WTC11 (cell line): Measurements from ENCODE around the gene CNPY4. TPM values are rescaled to one million over a fixed set of nuclear protein-coding genes. Genes with fewer than 3 reads are reported as not detected.
A peak's percentile ranks its signal among the peaks of the same experiment; 100 is the strongest.

ENCODE experiments used
- ATAC-seq: fragments of 200-7000 bp; cut with Tn5 transposase; 2 replicates; pipeline ENCODE4 v1.10.0; 2021; ENCODE audit warnings: mild to moderate bottlenecking, moderate library complexity
- CTCF ChIA-PET: fragments of 300-600 bp; sonication (Branson Sonifier 250); formaldehyde crosslinking; loops from one replicate; lab custom pipeline; 2021; ENCODE audit warnings: antibody characterized with exemption; lab: Charles Lee
- POLR2A ChIA-PET: fragments of 350-600 bp; sonication (Branson Sonifier 250); formaldehyde crosslinking; loops from one replicate; lab custom pipeline; 2021; ENCODE audit warnings: antibody characterized with exemption; lab: Charles Lee
- DNase-seq: peaks from one replicate; pipeline ENCODE4 v3.0.0; 2021; ENCODE audit warnings: low spot score
- H3K27ac Mint-ChIP-seq: 2 replicates; pipeline ENCODE4 v1.8.0; 2021; ENCODE audit warnings: mixed read lengths
- H3K27me3 Mint-ChIP-seq: 2 replicates; pipeline ENCODE4 v1.8.0; 2021; ENCODE audit warnings: low read depth, mild to moderate bottlenecking, moderate library complexity, mixed read lengths
- H3K36me3 Mint-ChIP-seq: 2 replicates; pipeline ENCODE4 v1.8.0; 2021; ENCODE audit warnings: mixed read lengths
- H3K4me1 Mint-ChIP-seq: 2 replicates; pipeline ENCODE4 v1.8.0; 2022; ENCODE audit warnings: mixed read lengths
- H3K4me3 Mint-ChIP-seq: 2 replicates; pipeline ENCODE4 v1.8.0; 2021; ENCODE audit warnings: mild to moderate bottlenecking, moderate library complexity, mixed read lengths
- H3K9me3 Mint-ChIP-seq: 2 replicates; pipeline ENCODE4 v1.8.0; 2021; ENCODE audit warnings: mixed read lengths
- AR ChIP-seq: fragments of 250-450 bp; sonication (Bioruptor Pico); IDR thresholded peaks from 2 replicates; pipeline ENCODE4 v1.9.0; 2021; ENCODE audit warnings: mild to moderate bottlenecking
- ATF3 ChIP-seq: sonication (generic); formaldehyde crosslinking; conservative IDR thresholded peaks from 2 replicates; pipeline ENCODE4 v1.8.1; 2022; ENCODE audit warnings: mild to moderate bottlenecking, missing genetic modification reagents
- E2F4 ChIP-seq: sonication (generic); formaldehyde crosslinking; IDR thresholded peaks from 2 replicates; pipeline ENCODE4 v1.8.1; 2022; ENCODE audit warnings: low read depth, mild to moderate bottlenecking, moderate library complexity, missing genetic modification reagents, borderline replicate concordance
- EMX1 ChIP-seq: fragments of 250-450 bp; sonication (Bioruptor Pico); IDR thresholded peaks from 2 replicates; pipeline ENCODE4 v1.8.0; 2021; ENCODE audit warnings: mild to moderate bottlenecking
- ESRRA ChIP-seq: sonication (generic); formaldehyde crosslinking; IDR thresholded peaks from 2 replicates; pipeline ENCODE4 v1.8.1; 2022; ENCODE audit warnings: mild to moderate bottlenecking, missing genetic modification reagents, borderline replicate concordance
- GTF2I ChIP-seq: fragments of 250-450 bp; sonication (Bioruptor Pico); conservative IDR thresholded peaks from 2 replicates; pipeline ENCODE4 v1.4.0; 2021; ENCODE audit warnings: mild to moderate bottlenecking
- MAX ChIP-seq: sonication (generic); formaldehyde crosslinking; IDR thresholded peaks from 2 replicates; pipeline ENCODE4 v1.8.0; 2022; ENCODE audit warnings: mild to moderate bottlenecking, missing genetic modification reagents
- MXD4 ChIP-seq: fragments of 250-450 bp; sonication (Bioruptor Pico); IDR thresholded peaks from 2 replicates; pipeline ENCODE4 v1.8.0; 2021; ENCODE audit warnings: mild to moderate bottlenecking, moderate library complexity, borderline replicate concordance
- NFATC4 ChIP-seq: fragments of 250-450 bp; sonication (Bioruptor Pico); IDR thresholded peaks from 2 replicates; pipeline ENCODE4 v1.9.0; 2021; ENCODE audit warnings: mild to moderate bottlenecking
- NFE2L1 ChIP-seq: sonication (generic); formaldehyde crosslinking; IDR thresholded peaks from 2 replicates; pipeline ENCODE4 v1.8.1; 2023; ENCODE audit warnings: missing genetic modification reagents
- NR3C1 ChIP-seq: sonication (generic); formaldehyde crosslinking; conservative IDR thresholded peaks from 2 replicates; pipeline ENCODE4 v1.8.1; 2023; ENCODE audit warnings: low read depth, mild to moderate bottlenecking, missing genetic modification reagents
- RORB ChIP-seq: fragments of 250-450 bp; sonication (Bioruptor Pico); IDR thresholded peaks from 2 replicates; pipeline ENCODE4 v1.9.0; 2021; ENCODE audit warnings: mild to moderate bottlenecking
- SMAD3 ChIP-seq: sonication (generic); formaldehyde crosslinking; IDR thresholded peaks from 2 replicates; pipeline ENCODE4 v1.8.0; 2022; ENCODE audit warnings: missing genetic modification reagents, mild to moderate bottlenecking, borderline replicate concordance
- SOX15 ChIP-seq: fragments of 250-450 bp; sonication (Bioruptor Pico); IDR thresholded peaks from 2 replicates; pipeline ENCODE4 v1.9.0; 2021; ENCODE audit warnings: mild to moderate bottlenecking
- SP1 ChIP-seq: sonication (generic); formaldehyde crosslinking; conservative IDR thresholded peaks from 2 replicates; pipeline ENCODE4 v1.8.1; 2022; ENCODE audit warnings: missing genetic modification reagents
- STAT6 ChIP-seq: sonication (generic); formaldehyde crosslinking; conservative IDR thresholded peaks from 2 replicates; pipeline ENCODE4 v1.8.1; 2023; ENCODE audit warnings: mild to moderate bottlenecking, low read depth, missing genetic modification reagents, moderate library complexity
- TEAD1 ChIP-seq: sonication (generic); formaldehyde crosslinking; IDR thresholded peaks from 2 replicates; pipeline ENCODE4 v1.8.0; 2022; ENCODE audit warnings: mild to moderate bottlenecking, missing genetic modification reagents
- TP53 ChIP-seq: sonication (generic); formaldehyde crosslinking; IDR thresholded peaks from 2 replicates; pipeline ENCODE4 v1.8.1; 2023; ENCODE audit warnings: mild to moderate bottlenecking, missing genetic modification reagents
- ZNF138 ChIP-seq: sonication (generic); formaldehyde crosslinking; conservative IDR thresholded peaks from 2 replicates; pipeline ENCODE4 v1.8.1; 2022; ENCODE audit warnings: mild to moderate bottlenecking, moderate library complexity, missing genetic modification reagents
- ZNF219 ChIP-seq: sonication (generic); formaldehyde crosslinking; IDR thresholded peaks from 2 replicates; pipeline ENCODE4 v1.8.0; 2023; ENCODE audit warnings: missing genetic modification reagents, mild to moderate bottlenecking, borderline replicate concordance
- ZNF671 ChIP-seq: fragments of 250-450 bp; sonication (Bioruptor Pico); IDR thresholded peaks from 2 replicates; pipeline ENCODE4 v1.8.0; 2021; ENCODE audit warnings: mild to moderate bottlenecking
- total RNA-seq: library from RNA; stranded (reverse); gene quantifications from 3 replicates; pipeline ENCODE4 v1.2.3, GENCODE V29; 2021
- TF ChIP-seq, protein P1 (sequence below): sonication (generic); formaldehyde crosslinking; IDR thresholded peaks from 2 replicates; pipeline ENCODE4 v1.8.0; 2022; ENCODE audit warnings: mild to moderate bottlenecking, missing genetic modification reagents
- TF ChIP-seq, protein P2 (sequence below): sonication (generic); formaldehyde crosslinking; IDR thresholded peaks from 2 replicates; pipeline ENCODE4 v1.8.1; 2023; ENCODE audit warnings: mild to moderate bottlenecking, missing genetic modification reagents, moderate library complexity

CNPY4 gene
- total RNA-seq, 1 experiment from 2014 or later: 15.1 TPM

- ChIA-PET CTCF (no interaction called here), POLR2A (interaction anchor here (3.6 kb wide), 1 partner anchor 9 kb away, joined by 41 read pairs; the partner anchor contains the start of gene COPS6)
- DNase-seq (no peak), ATAC-seq (no peak)
- Mint-ChIP-seq H3K4me3 (peak overlapping the region; percentile 91), H3K27ac (peak overlapping the region; percentile 84), H3K4me1 (peaks cover 24% of the 10 kb centered on the region), H3K36me3 (peaks cover 74% of the 10 kb centered on the region), H3K9me3 (no peaks in the 10 kb centered on the region), H3K27me3 (no peaks in the 10 kb centered on the region)
- no peak for TF ChIP-seq MXD4 (CRISPR knock-in tag)
Measured at GRCh38 chr7:100098913-100099312, 20.5 kb upstream of the CNPY4 start.

DNA sequence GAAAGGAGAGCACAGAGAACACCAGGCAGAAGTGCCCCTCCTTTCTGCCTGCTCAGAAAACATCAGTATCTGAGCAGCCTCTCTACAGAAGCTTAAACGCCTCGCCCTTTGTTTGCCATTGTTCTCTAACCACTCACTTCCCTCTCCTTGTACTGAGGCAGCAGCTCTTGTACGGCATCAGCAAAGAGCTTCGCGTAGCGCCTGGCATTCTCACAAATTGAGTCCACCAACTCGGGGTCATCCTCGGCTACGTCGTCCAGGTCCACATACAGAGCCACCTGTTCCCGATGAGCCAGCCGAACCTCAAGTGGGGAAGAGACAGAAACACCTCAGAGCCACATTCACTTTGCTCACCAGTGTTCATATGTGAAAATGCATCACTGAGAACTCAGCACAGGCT is 20.0 kb upstream of the CNPY4 start:
- no peak for ATAC-seq
- no peak for TF ChIP-seq AR (CRISPR knock-in tag)
- TF ChIP-seq MAX (CRISPR knock-in tag): no peak
- TF ChIP-seq ZNF138 (CRISPR knock-in tag): no peak
- TF ChIP-seq NFATC4 (CRISPR knock-in tag): 0 out of 2 replicates have a peak, but pooled peaks have one; percentile 3
- TF ChIP-seq, protein P1, sequence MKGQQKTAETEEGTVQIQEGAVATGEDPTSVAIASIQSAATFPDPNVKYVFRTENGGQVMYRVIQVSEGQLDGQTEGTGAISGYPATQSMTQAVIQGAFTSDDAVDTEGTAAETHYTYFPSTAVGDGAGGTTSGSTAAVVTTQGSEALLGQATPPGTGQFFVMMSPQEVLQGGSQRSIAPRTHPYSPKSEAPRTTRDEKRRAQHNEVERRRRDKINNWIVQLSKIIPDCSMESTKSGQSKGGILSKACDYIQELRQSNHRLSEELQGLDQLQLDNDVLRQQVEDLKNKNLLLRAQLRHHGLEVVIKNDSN (CRISPR knock-in tag): no peak
- TF ChIP-seq ESRRA: no peak
- peak; percentile 61; the same call in 1 of the 2 replicates for TF ChIP-seq ZNF671
- TF ChIP-seq, protein P2, sequence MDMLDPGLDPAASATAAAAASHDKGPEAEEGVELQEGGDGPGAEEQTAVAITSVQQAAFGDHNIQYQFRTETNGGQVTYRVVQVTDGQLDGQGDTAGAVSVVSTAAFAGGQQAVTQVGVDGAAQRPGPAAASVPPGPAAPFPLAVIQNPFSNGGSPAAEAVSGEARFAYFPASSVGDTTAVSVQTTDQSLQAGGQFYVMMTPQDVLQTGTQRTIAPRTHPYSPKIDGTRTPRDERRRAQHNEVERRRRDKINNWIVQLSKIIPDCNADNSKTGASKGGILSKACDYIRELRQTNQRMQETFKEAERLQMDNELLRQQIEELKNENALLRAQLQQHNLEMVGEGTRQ: no peak
- no peak for TF ChIP-seq ZNF219 (CRISPR knock-in tag)
- no peak for TF ChIP-seq STAT6 (CRISPR knock-in tag)
- TF ChIP-seq NFE2L1 (CRISPR knock-in tag): no peak
- TF ChIP-seq EMX1 (CRISPR knock-in tag): peak; percentile 23; the same call in 1 of the 2 replicates
- TF ChIP-seq TP53 (CRISPR knock-in tag): no peak
- Mint-ChIP-seq H3K4me1 (peaks cover 24% of the 10 kb centered on the region), H3K4me3 (peak overlapping the region; percentile 91), H3K27ac (peak overlapping the region; percentile 99), H3K27me3 (no peaks in the 10 kb centered on the region), H3K36me3 (peaks cover 70% of the 10 kb centered on the region), H3K9me3 (no peaks in the 10 kb centered on the region)
- CTCF ChIA-PET: no interaction called here
- POLR2A ChIA-PET: interaction anchor here (3.6 kb wide), 1 partner anchor 9 kb away, joined by 41 read pairs; the partner anchor contains the start of gene COPS6
- no peak for DNase-seq

- ChIA-PET POLR2A (interaction anchor here (0.6 to 3.6 kb wide), 17 partner anchors 10 to 516 kb away, joined by 3 to 56 read pairs (median 6); partner anchors contain the start of genes CNPY4, COPS6, GAL3ST4 and GPC2), CTCF (interaction anchor here (0.6 to 3.2 kb wide), 4 partner anchors 12 to 142 kb away, joined by 3 to 41 read pairs (median 20); no protein-coding TSS in a partner anchor)
- H3K36me3 Mint-ChIP-seq: peaks cover 59% of the 10 kb centered on the region
- DNase-seq: peak; percentile 90
- H3K27me3 Mint-ChIP-seq: no peaks in the 10 kb centered on the region
- H3K4me1 Mint-ChIP-seq: peaks cover 24% of the 10 kb centered on the region
- H3K4me3 Mint-ChIP-seq: peak overlapping the region; percentile 91
- ATAC-seq: peak; percentile 57
- H3K27ac Mint-ChIP-seq: peak overlapping the region; percentile 99
- no peaks in the 10 kb centered on the region for H3K9me3 Mint-ChIP-seq
- peak; percentile 76; the same call in 1 of the 2 replicates for TF ChIP-seq RORB (CRISPR knock-in tag)
- no peak for TF ChIP-seq SOX15 (CRISPR knock-in tag)
- TF ChIP-seq ATF3 (CRISPR knock-in tag): no peak
- TF ChIP-seq ESRRA: no peak
- no peak for TF ChIP-seq E2F4 (CRISPR knock-in tag)
- no peak for TF ChIP-seq GTF2I (CRISPR knock-in tag)
- 0 out of 2 replicates have a peak, but pooled peaks have one; percentile 63 for TF ChIP-seq SMAD3
- TF ChIP-seq TEAD1 (CRISPR knock-in tag): no peak
- TF ChIP-seq NR3C1 (CRISPR knock-in tag): no peak
- peak; percentile 73 for TF ChIP-seq SP1 (CRISPR knock-in tag)
Measured at GRCh38 chr7:100100420-100101015, 18.9 kb upstream of the CNPY4 start.
